KMS-11 (cell line): ENCODE results near the gene PTTG2.

Experiments
- H2AFZ ChIP-seq: fragments of 200-600 bp; sonication (generic); 2 replicates; pipeline ENCODE4 v1.6.1; 2016; ENCODE audit warnings: antibody characterized with exemption, mixed run types, low read depth
- H3K27ac ChIP-seq: fragments of 200-600 bp; sonication (generic); 2 replicates; pipeline ENCODE4 v1.6.1; 2016; ENCODE audit warnings: mild to moderate bottlenecking, mixed run types
- H3K27me3 ChIP-seq: fragments of 200-600 bp; sonication (generic); 2 replicates; pipeline ENCODE4 v1.6.1; 2017; ENCODE audit warnings: mild to moderate bottlenecking, low read depth, mixed run types, moderate library complexity; ENCODE audit not compliant: insufficient read depth
- H3K36me3 ChIP-seq: fragments of 200-600 bp; sonication (generic); 2 replicates; pipeline ENCODE4 v1.6.1; 2017; ENCODE audit warnings: mild to moderate bottlenecking, mixed run types; ENCODE audit not compliant: insufficient read depth
- H3K4me1 ChIP-seq: fragments of 200-600 bp; sonication (generic); 2 replicates; pipeline ENCODE4 v1.6.1; 2016; ENCODE audit warnings: mild to moderate bottlenecking, low read depth, mixed run types; ENCODE audit not compliant: poor library complexity, severe bottlenecking
- H3K4me2 ChIP-seq: fragments of 200-600 bp; sonication (generic); 2 replicates; pipeline ENCODE4 v1.7.0; 2016; ENCODE audit warnings: mild to moderate bottlenecking, mixed run types
- H3K4me3 ChIP-seq: fragments of 200-600 bp; sonication (generic); IDR thresholded peaks from 2 replicates; pipeline ENCODE4 v1.6.1; 2017; ENCODE audit warnings: low read depth, low read length, mixed read lengths; ENCODE audit not compliant: insufficient read depth
- H3K79me2 ChIP-seq: fragments of 200-600 bp; sonication (generic); 2 replicates; pipeline ENCODE4 v1.6.1; 2016; ENCODE audit warnings: low read depth, mixed run types; ENCODE audit not compliant: insufficient read depth
- H3K9ac ChIP-seq: fragments of 200-600 bp; sonication (generic); 2 replicates; pipeline ENCODE4 v1.6.1; 2016; ENCODE audit warnings: mild to moderate bottlenecking, mixed run types
- H4K20me1 ChIP-seq: fragments of 200-600 bp; sonication (generic); 2 replicates; pipeline ENCODE4 v1.6.1; 2016; ENCODE audit warnings: mild to moderate bottlenecking, mixed run types; ENCODE audit not compliant: insufficient read depth
- TF ChIP-seq, protein P1 (sequence below): fragments of 200-600 bp; sonication (generic); conservative IDR thresholded peaks from 2 replicates; pipeline ENCODE4 v1.6.1; 2017; ENCODE audit warnings: low read depth, mild to moderate bottlenecking, antibody characterized with exemption, low read length, moderate library complexity, mixed read lengths

PTTG2 gene

GRCh38 chr4:37994569-37994968 is 34.4 kb downstream of the PTTG2 start:
- Histone ChIP-seq H4K20me1 (no peaks in the 10 kb centered on the region), H3K79me2 (no peaks in the 10 kb centered on the region), H3K27me3 (no peaks in the 10 kb centered on the region), H3K36me3 (no peaks in the 10 kb centered on the region), H3K4me3 (no peak overlapping the region), H3K4me1 (no peaks in the 10 kb centered on the region), H3K9ac (no peak overlapping the region), H3K27ac (no peak overlapping the region), H2AFZ (no peak overlapping the region), H3K4me2 (no peak overlapping the region)
- TF ChIP-seq, protein P1, sequence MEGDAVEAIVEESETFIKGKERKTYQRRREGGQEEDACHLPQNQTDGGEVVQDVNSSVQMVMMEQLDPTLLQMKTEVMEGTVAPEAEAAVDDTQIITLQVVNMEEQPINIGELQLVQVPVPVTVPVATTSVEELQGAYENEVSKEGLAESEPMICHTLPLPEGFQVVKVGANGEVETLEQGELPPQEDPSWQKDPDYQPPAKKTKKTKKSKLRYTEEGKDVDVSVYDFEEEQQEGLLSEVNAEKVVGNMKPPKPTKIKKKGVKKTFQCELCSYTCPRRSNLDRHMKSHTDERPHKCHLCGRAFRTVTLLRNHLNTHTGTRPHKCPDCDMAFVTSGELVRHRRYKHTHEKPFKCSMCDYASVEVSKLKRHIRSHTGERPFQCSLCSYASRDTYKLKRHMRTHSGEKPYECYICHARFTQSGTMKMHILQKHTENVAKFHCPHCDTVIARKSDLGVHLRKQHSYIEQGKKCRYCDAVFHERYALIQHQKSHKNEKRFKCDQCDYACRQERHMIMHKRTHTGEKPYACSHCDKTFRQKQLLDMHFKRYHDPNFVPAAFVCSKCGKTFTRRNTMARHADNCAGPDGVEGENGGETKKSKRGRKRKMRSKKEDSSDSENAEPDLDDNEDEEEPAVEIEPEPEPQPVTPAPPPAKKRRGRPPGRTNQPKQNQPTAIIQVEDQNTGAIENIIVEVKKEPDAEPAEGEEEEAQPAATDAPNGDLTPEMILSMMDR, result no peak

DNA sequence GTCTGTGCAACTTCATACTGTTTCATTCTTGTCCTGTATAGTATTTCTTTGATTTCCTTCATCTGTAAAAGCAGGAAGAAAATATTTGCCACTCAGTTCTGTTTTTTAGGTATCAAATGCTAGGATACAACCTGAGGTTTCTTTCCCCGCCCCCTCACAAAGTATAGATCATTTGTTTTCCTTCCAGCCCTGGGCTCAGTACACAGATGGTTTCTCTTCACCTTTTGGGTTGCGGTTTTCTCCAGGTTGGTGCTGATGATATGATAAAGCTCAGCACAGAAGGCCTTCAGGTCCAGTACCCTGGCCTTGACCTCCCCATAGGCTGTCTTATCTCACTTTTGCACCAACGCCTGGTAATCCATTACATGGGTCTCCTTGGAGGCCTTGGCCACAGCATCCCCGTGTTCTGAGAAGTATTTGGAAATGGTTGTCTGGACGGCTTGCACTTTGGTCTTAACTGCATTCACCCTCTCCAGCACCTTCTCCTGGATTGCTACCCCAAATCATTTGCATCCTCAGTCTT is 35.2 kb downstream of the PTTG2 start:
- Histone ChIP-seq H3K36me3 (no peaks in the 10 kb centered on the region), H3K27me3 (no peaks in the 10 kb centered on the region), H2AFZ (no peak overlapping the region), H3K4me3 (no peak overlapping the region), H3K79me2 (no peaks in the 10 kb centered on the region), H3K4me1 (no peaks in the 10 kb centered on the region), H4K20me1 (no peaks in the 10 kb centered on the region), H3K9ac (no peak overlapping the region), H3K27ac (no peak overlapping the region), H3K4me2 (no peak overlapping the region)
- TF ChIP-seq, protein P1, result no peak

DNA sequence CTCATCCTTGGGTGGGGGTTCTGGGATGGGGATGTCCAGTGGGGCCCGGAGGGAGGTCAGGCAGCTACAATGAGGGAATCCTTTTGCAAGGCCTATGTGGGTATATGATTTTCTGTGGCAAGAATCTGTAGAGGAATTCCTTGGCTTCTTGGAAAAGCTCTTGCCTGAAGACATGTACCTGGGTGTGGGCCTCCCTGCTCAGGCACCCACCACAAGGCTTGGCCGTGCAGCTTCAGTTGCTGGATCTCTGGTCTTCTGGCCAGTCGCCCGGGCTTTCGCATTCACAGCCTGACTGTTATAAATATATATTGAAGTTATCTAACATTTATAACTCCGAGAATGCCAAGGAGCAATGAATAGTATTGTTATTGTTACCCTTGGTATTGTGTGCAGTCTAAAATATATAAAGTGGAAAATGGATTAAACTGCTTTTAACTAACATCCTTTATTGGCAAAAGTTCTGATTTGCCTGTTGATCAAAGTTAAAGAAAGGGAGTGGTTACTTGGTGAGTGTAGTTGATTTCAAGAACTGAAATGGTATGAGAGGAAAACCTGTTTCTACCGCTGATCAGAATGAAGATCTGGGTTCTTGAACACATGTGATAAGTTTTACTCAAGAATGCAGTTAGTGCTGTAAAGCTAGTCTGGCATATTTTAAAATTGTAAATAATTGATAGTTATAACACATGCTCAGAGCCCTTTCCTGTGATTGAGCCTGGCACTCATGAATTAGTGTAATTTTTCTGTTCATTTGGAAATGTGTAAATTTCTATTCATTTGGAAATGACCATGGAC is 36.0 kb downstream of the PTTG2 start:
- Histone ChIP-seq H2AFZ (no peak overlapping the region), H3K9ac (no peak overlapping the region), H3K4me2 (no peak overlapping the region), H3K79me2 (no peaks in the 10 kb centered on the region), H3K27ac (no peak overlapping the region), H3K4me3 (no peak overlapping the region), H4K20me1 (no peaks in the 10 kb centered on the region), H3K36me3 (no peaks in the 10 kb centered on the region), H3K27me3 (no peaks in the 10 kb centered on the region), H3K4me1 (no peaks in the 10 kb centered on the region)
- TF ChIP-seq, protein P1, result no peak

DNA sequence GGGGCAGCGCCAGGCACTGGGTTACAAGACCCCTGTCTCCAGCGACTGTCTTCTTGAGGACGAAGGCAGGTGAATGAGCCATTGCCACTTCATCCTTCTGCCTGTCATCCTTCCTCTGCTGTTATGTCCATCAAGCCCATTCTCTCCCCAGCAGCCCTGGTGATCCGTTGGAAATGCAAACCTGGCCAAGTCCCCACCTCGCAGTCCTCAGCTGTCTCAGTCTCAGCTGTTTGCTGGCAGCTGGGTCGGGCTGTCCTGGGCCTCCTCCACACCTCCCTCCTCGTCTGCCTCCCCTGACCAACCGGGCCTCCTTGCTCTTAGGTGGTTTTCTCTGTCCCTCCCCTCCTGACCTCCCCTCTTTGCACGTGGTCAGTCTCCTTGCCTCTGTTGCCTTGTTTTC is 38.0 kb downstream of the PTTG2 start:
- Histone ChIP-seq H3K36me3 (no peaks in the 10 kb centered on the region), H3K79me2 (no peaks in the 10 kb centered on the region), H3K9ac (no peak overlapping the region), H3K27me3 (no peaks in the 10 kb centered on the region), H3K4me1 (no peaks in the 10 kb centered on the region), H3K27ac (no peak overlapping the region), H3K4me3 (no peak overlapping the region), H2AFZ (no peak overlapping the region), H3K4me2 (no peak overlapping the region), H4K20me1 (no peaks in the 10 kb centered on the region)
- TF ChIP-seq, protein P1, result no peak
